Natural killer cell (primary cell): Measurements from ENCODE around the gene ATP5F1D. TPM values are rescaled to one million over a fixed set of nuclear protein-coding genes. Genes with fewer than 3 reads are reported as not detected.

Source experiments
- ATAC-seq, 3 donors: fragments of 150-1000 bp in 2 of 3; fragments of 200-7000 bp in 1 of 3; cut with Tn5 transposase; 1 replicate in 1 of 3; 2 replicates in 2 of 3; pipeline ENCODE4 v1.10.0; 2021; ENCODE audit warnings: mild to moderate bottlenecking in 2 of 3, moderate library complexity in 2 of 3
- DNase-seq, 2 donors: peaks; one replicate each; pipeline versions ENCODE4 v3.0.0 to v3.0.0-alpha.2; 2013 to 2021; ENCODE audit warnings: mixed read lengths in 1 of 2
- H3K27ac ChIP-seq: one replicate; pipeline ENCODE4 v1.5.1; 2013; ENCODE audit warnings: mild to moderate bottlenecking, low read length
- H3K27me3 ChIP-seq: one replicate; pipeline ENCODE4 v1.6.1; 2013; ENCODE audit warnings: low read length; ENCODE audit not compliant: control insufficient read depth, insufficient read depth
- H3K36me3 ChIP-seq: one replicate; pipeline ENCODE4 v1.6.1; 2013; ENCODE audit warnings: low read length; ENCODE audit not compliant: control insufficient read depth, insufficient read depth
- H3K4me1 ChIP-seq: one replicate; pipeline ENCODE4 v1.6.1; 2013; ENCODE audit warnings: low read length; ENCODE audit not compliant: control insufficient read depth, insufficient read depth
- H3K4me3 ChIP-seq: one replicate; pipeline ENCODE4 v1.5.1; 2013; ENCODE audit warnings: low read length
- H3K9me3 ChIP-seq: one replicate; pipeline ENCODE4 v1.6.1; 2013; ENCODE audit warnings: low read length; ENCODE audit not compliant: control insufficient read depth, insufficient read depth
- H3K27ac Mint-ChIP-seq, 2 donors: one replicate each; pipeline ENCODE4 v1.8.0; 2022; ENCODE audit warnings: mild to moderate bottlenecking in 2 of 2, mixed read lengths in 2 of 2, moderate library complexity in 1 of 2
- H3K27me3 Mint-ChIP-seq, 2 donors: one replicate each; pipeline ENCODE4 v1.8.0; 2022; ENCODE audit warnings: low read depth in 2 of 2, mixed read lengths in 2 of 2
- H3K36me3 Mint-ChIP-seq: one replicate; pipeline ENCODE4 v1.8.0; 2022; ENCODE audit warnings: mixed read lengths
- H3K4me1 Mint-ChIP-seq, 2 donors: one replicate each; pipeline ENCODE4 v1.8.0; 2022; ENCODE audit warnings: mixed read lengths in 2 of 2
- H3K4me3 Mint-ChIP-seq: one replicate; pipeline ENCODE4 v1.8.0; 2022; ENCODE audit warnings: mild to moderate bottlenecking, moderate library complexity, mixed read lengths
- H3K9me3 Mint-ChIP-seq, 2 donors: one replicate each; pipeline ENCODE4 v1.8.0; 2022; ENCODE audit warnings: mixed read lengths in 2 of 2
- CTCF ChIP-seq: fragments of 200-600 bp; IDR thresholded peaks from one replicate; pipeline ENCODE4 v1.8.0; 2022; ENCODE audit warnings: antibody characterized with exemption
- WGBS: methylation state at CpG from one replicate; pipeline ENCODE4 v1.1.7; 2013; ENCODE audit warnings: missing lambda C conversion rate; ENCODE audit not compliant: insufficient coverage; 5-methylcytosine and 5-hydroxymethylcytosine counted together
- intact Hi-C: fragments of 100-400 bp; cut with micrococcal nuclease; formaldehyde crosslinking; loops from one replicate; pipeline ENCODE4 v1.14.2; 2022
- total RNA-seq, 4 donors: library from RNA; stranded (reverse); fragments of 120-200 nt in 1 of 4; gene quantifications; one replicate each; pipeline versions ENCODE4 v1.2.3 to v1.2.4, GENCODE V29; 2013 to 2022

ATP5F1D gene
- total RNA-seq, 3 donors from 2014 or later (not counting 1 experiment from before 2014, with no cell fraction given) = 88.6 to 119 (median 104) TPM

- peaks cover 68% of the 10 kb centered on the region for H3K4me1 ChIP-seq
- intact Hi-C loops = no loop called here
- H3K4me1 Mint-ChIP-seq = peaks cover 9 to 42% of the 10 kb centered on the region in 2 donors
- no peak for DNase-seq
- H3K27ac Mint-ChIP-seq = peak overlapping the region; percentile 93 to 97
- H3K36me3 ChIP-seq = peaks cover 52% of the 10 kb centered on the region
- no peaks in the 10 kb centered on the region for H3K27me3 ChIP-seq
- 30% methylated on average over 23 of the region's 23 CpGs for WGBS
- no peaks in the 10 kb centered on the region for H3K9me3 ChIP-seq
- no peaks in the 10 kb centered on the region for H3K9me3 Mint-ChIP-seq
- H3K4me3 Mint-ChIP-seq = peak overlapping the region; percentile 86
- H3K27ac ChIP-seq = peak overlapping the region; percentile 99
- ATAC-seq = no peak
- no peaks in the 10 kb centered on the region for H3K36me3 Mint-ChIP-seq
- TF ChIP-seq CTCF = no peak
- H3K27me3 Mint-ChIP-seq = no peaks in the 10 kb centered on the region
- H3K4me3 ChIP-seq = peak overlapping the region; percentile 82
These were observed 12.0 kb downstream of the ATP5F1D start for GRCh38 chr19:1253514-1254080.

- H3K9me3 Mint-ChIP-seq = no peaks in the 10 kb centered on the region
- H3K27me3 Mint-ChIP-seq = no peaks in the 10 kb centered on the region
- H3K27ac Mint-ChIP-seq = peak overlapping the region; percentile 93 to 97
- H3K4me1 Mint-ChIP-seq = peaks cover 9 to 47% of the 10 kb centered on the region in 2 donors
- 68% methylated on average over 37 of the region's 37 CpGs for whole genome bisulfite sequencing
- intact Hi-C loops = no loop called here
- no peaks in the 10 kb centered on the region for H3K27me3 ChIP-seq
- H3K4me3 Mint-ChIP-seq = peak overlapping the region; percentile 86
- DNase-seq (peak in 1 of 2 donors; percentile 31), ATAC-seq (no peak)
- H3K4me1 ChIP-seq = peaks cover 73% of the 10 kb centered on the region
- H3K4me3 ChIP-seq = no peak overlapping the region
- H3K9me3 ChIP-seq = no peaks in the 10 kb centered on the region
- no peak for TF ChIP-seq CTCF
- H3K36me3 Mint-ChIP-seq = no peaks in the 10 kb centered on the region
- H3K36me3 ChIP-seq = peaks cover 52% of the 10 kb centered on the region
- H3K27ac ChIP-seq = peak overlapping the region; percentile 55
These were observed 12.6 kb downstream of the ATP5F1D start for GRCh38 chr19:1254081-1254527.

GRCh38 chr19:1254530-1255185 is 13.1 kb downstream of the ATP5F1D start:
- peak overlapping the region; percentile 55 for H3K27ac ChIP-seq
- Mint-ChIP-seq H3K27me3 (no peaks in the 10 kb centered on the region), H3K36me3 (no peaks in the 10 kb centered on the region), H3K9me3 (no peaks in the 10 kb centered on the region), H3K4me3 (peak overlapping the region; percentile 64), H3K27ac (peak overlapping the region; percentile 93 to 97), H3K4me1 (peaks cover 11 to 53% of the 10 kb centered on the region in 2 donors)
- no peaks in the 10 kb centered on the region for H3K9me3 ChIP-seq
- DNase-seq (peak in 1 of 2 donors; percentile 22), ATAC-seq (no peak)
- H3K27me3 ChIP-seq = no peaks in the 10 kb centered on the region
- H3K4me3 ChIP-seq = no peak overlapping the region
- WGBS = 86% methylated on average over 20 of the region's 20 CpGs
- no peak for TF ChIP-seq CTCF
- peaks cover 79% of the 10 kb centered on the region for H3K4me1 ChIP-seq
- H3K36me3 ChIP-seq = peaks cover 52% of the 10 kb centered on the region
- intact Hi-C loops = no loop called here
